ENCODE data around the gene PRDM16.

Gene PRDM16

DNA sequence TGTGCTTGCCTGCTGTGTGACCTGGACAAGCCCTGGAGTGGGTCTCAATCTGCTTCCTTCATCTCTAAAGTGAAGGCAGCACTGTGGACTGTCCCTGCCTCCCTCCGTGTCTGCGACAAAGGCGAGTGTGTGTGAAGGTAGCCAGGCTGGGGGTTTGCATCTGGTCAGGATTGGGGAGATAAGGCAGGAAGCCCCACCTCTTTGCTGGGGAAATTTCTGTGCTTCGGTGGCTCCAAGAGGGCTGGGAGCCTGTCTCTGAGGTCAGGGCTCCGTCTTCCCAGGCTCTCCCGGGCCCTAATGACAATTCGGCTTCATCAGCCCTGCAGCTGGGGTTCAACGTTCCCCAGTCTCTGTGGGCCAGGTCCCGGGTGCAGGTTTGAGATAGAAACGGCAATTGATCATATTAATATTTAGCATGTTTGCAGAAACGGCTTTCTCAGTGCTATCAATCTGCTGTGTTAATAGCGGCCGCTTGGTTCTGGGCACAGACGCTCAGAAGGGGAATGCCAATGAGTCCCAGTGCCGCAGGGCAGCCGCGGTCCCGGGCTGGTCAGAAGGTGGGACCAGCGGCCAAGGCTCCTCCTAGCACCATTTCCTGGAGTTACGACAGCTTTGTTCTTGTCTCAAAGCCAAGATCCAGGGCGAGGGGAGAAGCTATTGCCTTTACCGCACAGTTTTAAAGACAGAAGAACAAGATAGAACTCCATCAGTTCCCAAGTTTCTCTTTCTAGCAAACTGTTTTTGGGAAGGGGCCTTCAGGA lies 105.7 kb downstream of the PRDM16 start:
- H3K4me3 ChIP-seq (ENCODE audit: low read depth, low read length), result no peak overlapping the region
- TF ChIP-seq, protein P1, sequence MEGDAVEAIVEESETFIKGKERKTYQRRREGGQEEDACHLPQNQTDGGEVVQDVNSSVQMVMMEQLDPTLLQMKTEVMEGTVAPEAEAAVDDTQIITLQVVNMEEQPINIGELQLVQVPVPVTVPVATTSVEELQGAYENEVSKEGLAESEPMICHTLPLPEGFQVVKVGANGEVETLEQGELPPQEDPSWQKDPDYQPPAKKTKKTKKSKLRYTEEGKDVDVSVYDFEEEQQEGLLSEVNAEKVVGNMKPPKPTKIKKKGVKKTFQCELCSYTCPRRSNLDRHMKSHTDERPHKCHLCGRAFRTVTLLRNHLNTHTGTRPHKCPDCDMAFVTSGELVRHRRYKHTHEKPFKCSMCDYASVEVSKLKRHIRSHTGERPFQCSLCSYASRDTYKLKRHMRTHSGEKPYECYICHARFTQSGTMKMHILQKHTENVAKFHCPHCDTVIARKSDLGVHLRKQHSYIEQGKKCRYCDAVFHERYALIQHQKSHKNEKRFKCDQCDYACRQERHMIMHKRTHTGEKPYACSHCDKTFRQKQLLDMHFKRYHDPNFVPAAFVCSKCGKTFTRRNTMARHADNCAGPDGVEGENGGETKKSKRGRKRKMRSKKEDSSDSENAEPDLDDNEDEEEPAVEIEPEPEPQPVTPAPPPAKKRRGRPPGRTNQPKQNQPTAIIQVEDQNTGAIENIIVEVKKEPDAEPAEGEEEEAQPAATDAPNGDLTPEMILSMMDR (IDR thresholded peaks at IDR 0.05; ENCODE audit: low read depth, low read length, missing control alignments), result no peak
- no peak for DNase-seq (ENCODE audit: low read depth)

DNA sequence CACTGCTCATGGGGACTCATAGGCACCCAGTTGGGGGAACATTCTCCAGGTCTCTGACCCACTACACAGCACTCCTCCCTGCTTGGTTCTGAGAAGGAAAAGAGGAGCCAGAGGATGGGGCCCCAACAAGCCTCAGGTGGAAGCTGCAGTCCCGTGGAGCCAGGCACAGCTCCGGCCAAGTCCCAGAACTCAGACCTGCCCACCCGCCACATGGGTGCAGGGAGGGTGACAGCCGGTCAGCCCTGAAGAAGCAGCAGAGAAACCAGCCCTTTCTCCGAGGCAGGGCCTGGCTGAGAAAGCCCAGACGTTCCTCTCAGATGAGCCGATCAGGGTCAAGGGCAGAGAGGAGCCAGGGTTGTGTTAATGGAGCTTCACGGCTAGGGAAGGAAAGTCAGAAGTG lies 106.5 kb downstream of the PRDM16 start:
- no peak for DNase-seq (ENCODE audit: low read depth)
- no peak overlapping the region for H3K4me3 ChIP-seq (ENCODE audit: low read depth, low read length)
- TF ChIP-seq, protein P1 (IDR thresholded peaks at IDR 0.05; ENCODE audit: low read depth, low read length, missing control alignments), result no peak

DNA sequence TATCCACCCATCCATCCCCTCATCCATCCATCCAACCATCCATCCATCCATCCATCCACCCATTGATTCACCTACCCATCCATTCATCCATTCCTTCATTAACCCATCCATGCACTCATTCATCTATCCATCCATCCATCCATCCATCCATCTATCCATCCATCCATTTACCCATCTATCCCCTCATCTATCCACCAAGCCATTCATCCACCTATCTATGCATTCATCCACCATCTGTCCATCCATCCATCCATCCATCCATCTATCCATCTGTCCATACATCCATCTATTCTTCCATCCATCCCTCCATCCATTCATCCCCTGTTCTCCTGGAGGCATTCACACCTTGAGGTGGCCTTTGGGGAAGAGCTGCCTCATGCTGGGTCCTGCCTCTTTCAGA lies 107.0 kb downstream of the PRDM16 start:
- TF ChIP-seq, protein P1 (IDR thresholded peaks at IDR 0.05; ENCODE audit: low read depth, low read length, missing control alignments), result no peak
- no peak for DNase-seq (ENCODE audit: low read depth)
- no peak overlapping the region for H3K4me3 ChIP-seq (ENCODE audit: low read depth, low read length)

DNA sequence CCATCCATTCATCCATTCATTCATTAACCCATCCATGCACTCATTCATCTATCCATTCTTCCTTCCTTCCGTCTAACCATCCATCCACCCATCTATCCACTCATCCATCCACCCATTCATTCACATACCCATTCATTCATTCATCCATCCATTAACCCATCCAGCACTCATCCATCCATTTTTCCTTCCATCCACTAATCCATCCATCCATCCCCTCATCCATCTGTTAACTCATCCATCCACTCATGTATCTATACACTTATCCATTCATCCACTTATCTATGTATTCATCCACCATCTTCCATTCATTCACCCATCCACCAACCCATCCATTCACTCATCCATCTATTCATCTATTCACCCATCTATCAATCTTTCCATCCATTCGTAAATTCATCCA lies 107.8 kb downstream of the PRDM16 start:
- no peak for DNase-seq (ENCODE audit: low read depth)
- TF ChIP-seq, protein P1 (IDR thresholded peaks at IDR 0.05; ENCODE audit: low read depth, low read length, missing control alignments), result no peak
- H3K4me3 ChIP-seq (ENCODE audit: low read depth, low read length), result no peak overlapping the region

DNA sequence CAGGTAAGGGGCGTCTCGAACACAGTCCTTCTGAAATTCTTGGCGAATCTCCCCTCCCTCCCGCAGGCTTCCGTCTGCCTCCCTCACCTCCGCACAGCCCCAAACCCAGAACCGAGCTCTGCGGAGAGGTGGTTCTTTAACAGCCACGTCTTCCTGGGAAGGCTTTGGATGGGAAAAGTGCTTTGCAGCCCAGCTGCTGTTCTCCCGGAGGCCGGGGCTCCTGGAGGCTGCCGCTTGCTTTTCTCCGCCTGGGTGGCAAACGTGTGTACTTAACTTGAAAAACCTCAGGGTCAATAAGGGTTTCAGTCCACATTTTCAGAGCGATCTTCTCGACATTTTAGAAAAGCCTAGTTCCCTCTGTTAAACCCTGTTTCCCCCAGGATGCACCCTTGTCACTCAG lies 109.3 kb downstream of the PRDM16 start:
- TF ChIP-seq, protein P1 (IDR thresholded peaks at IDR 0.05; ENCODE audit: low read depth, low read length, missing control alignments), result no peak
- H3K4me3 ChIP-seq (ENCODE audit: low read depth, low read length), result no peak overlapping the region
- no peak for DNase-seq (ENCODE audit: low read depth)

DNA sequence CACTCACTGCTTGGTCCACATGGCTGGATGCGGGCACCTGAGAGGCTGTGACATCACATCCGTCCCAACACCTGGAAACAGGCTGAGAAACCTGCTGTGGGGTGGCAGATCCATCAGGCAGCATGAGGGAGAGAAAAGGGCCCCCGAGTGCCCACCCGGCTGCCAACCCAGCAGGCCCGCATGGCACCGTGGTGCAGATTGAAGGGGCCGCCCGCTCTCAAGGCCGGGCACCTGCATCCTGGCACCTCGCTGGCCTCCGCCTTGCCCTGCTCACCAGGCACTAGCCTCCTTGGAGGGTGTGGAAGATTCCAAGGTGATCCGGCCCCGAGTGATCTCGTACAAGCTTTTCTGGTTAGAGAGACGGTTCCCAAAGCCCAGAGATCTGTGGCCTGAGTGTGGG lies 110.5 kb downstream of the PRDM16 start:
- DNase-seq (ENCODE audit: low read depth), result no peak
- TF ChIP-seq, protein P1 (IDR thresholded peaks at IDR 0.05; ENCODE audit: low read depth, low read length, missing control alignments), result no peak
- H3K4me3 ChIP-seq (ENCODE audit: low read depth, low read length), result no peak overlapping the region

DNA sequence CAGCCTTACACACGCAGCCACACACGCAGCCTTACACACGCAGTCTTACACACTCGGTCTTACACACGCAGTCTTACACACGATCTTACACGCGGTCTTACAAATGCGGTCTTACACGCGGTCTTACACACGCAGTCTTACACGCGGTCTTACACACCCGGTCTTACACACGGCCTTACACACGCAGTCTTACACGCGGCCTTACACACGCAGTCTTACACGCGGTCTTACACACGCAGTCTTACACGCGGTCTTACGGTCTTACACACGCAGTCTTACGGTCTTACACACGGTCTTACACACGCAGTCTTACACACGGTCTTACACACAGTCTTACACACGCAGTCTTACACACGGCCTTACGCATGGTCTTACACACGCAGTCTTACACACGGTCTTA lies 111.9 kb downstream of the PRDM16 start:
- DNase-seq (ENCODE audit: low read depth), result no peak
- TF ChIP-seq, protein P1 (IDR thresholded peaks at IDR 0.05; ENCODE audit: low read depth, low read length, missing control alignments), result no peak
- H3K4me3 ChIP-seq (ENCODE audit: low read depth, low read length), result no peak overlapping the region
